SK-N-SH (cell line): ENCODE data around the gene KRT71. TPM values are rescaled to one million over a fixed set of nuclear protein-coding genes. Genes with fewer than 3 reads are reported as not detected.

Experiments used
- CTCF ChIA-PET: fragments of 300-600, 350-600 bp; formaldehyde crosslinking; extraction: SDS; loops from one replicate; lab custom pipeline; 2021; lab: Yijun Ruan, JAX
- POLR2A ChIA-PET: fragments of 350-600 bp; sonication (Branson Sonifier 250); formaldehyde crosslinking; extraction: SDS; loops from one replicate; lab custom pipeline; 2020; ENCODE audit warnings: antibody characterized with exemption, inconsistent platforms; lab: Yijun Ruan, JAX
- DNase-seq: peaks from one replicate; pipeline ENCODE4 v3.0.0; 2012
- H2AFZ ChIP-seq: fragments of 200-600 bp; sonication (generic); 2 replicates; pipeline ENCODE4 v1.8.1; 2016; ENCODE audit warnings: antibody characterized with exemption, mild to moderate bottlenecking, low read depth
- H3F3A ChIP-seq: fragments of 200-600 bp; sonication (generic); replicated peaks from 2 replicates; pipeline ENCODE3; 2016; ENCODE audit warnings: antibody characterized with exemption, mild to moderate bottlenecking; ENCODE audit not compliant: insufficient read depth
- H3K27ac ChIP-seq, 2 experiments: fragments of 200-500 bp in 1 of 2; fragments of 200-600 bp in 1 of 2; sonication (Bioruptor generic) in 1 of 2; sonication (generic), shearing (Covaris generic) in 1 of 2; 2 replicates each; pipeline versions ENCODE4 v1.5.1 to v1.6.1; 2014 to 2016; ENCODE audit warnings: low read depth in 2 of 2, inconsistent platforms in 1 of 2, low read length in 1 of 2, mild to moderate bottlenecking in 1 of 2, mixed read lengths in 1 of 2
- H3K27me3 ChIP-seq: fragments of 200-600 bp; sonication (generic), shearing (Covaris generic); 2 replicates; pipeline ENCODE4 v1.6.1; 2016; ENCODE audit warnings: mixed run types; ENCODE audit not compliant: insufficient read depth
- H3K36me3 ChIP-seq, 2 experiments: fragments of 200-500 bp in 1 of 2; fragments of 200-600 bp in 1 of 2; sonication (Bioruptor generic) in 1 of 2; sonication (generic) in 1 of 2; replicated peaks in 1 of 2; 2 replicates each; pipeline versions ENCODE3 to v1.5.1; 2014 to 2016; ENCODE audit warnings: low read length in 1 of 2, mild to moderate bottlenecking in 1 of 2; ENCODE audit not compliant: insufficient read depth in 2 of 2, control insufficient read depth in 1 of 2
- H3K4me1 ChIP-seq, 2 experiments: fragments of 200-500 bp in 1 of 2; fragments of 200-600 bp in 1 of 2; sonication (Bioruptor generic) in 1 of 2; sonication (generic), shearing (Covaris generic) in 1 of 2; 2 replicates each; pipeline versions ENCODE4 v1.5.1 to v1.6.1; 2014 to 2016; ENCODE audit warnings: low read depth in 1 of 2, low read length in 1 of 2, mixed run types in 1 of 2; ENCODE audit not compliant: insufficient read depth in 2 of 2, control insufficient read depth in 1 of 2
- H3K4me2 ChIP-seq: fragments of 200-600 bp; sonication (generic), shearing (Covaris generic); 2 replicates; pipeline ENCODE4 v1.6.1; 2017; ENCODE audit warnings: mixed run types
- H3K4me3 ChIP-seq, 2 experiments: fragments of 200-500 bp in 1 of 2; fragments of 200-600 bp in 1 of 2; sonication (Bioruptor generic) in 1 of 2; sonication (generic), shearing (Covaris generic) in 1 of 2; 2 replicates each; pipeline versions ENCODE4 v1.5.1 to v1.8.1; 2014 to 2016; ENCODE audit warnings: low read depth in 2 of 2, inconsistent platforms in 1 of 2, low read length in 1 of 2, mild to moderate bottlenecking in 1 of 2, mixed read lengths in 1 of 2, moderate library complexity in 1 of 2
- H3K79me2 ChIP-seq: fragments of 200-600 bp; sonication (generic); 2 replicates; pipeline ENCODE4 v1.8.1; 2017; ENCODE audit warnings: mild to moderate bottlenecking; ENCODE audit not compliant: insufficient read depth
- H3K9ac ChIP-seq: fragments of 200-600 bp; sonication (generic); 2 replicates; pipeline ENCODE4 v1.6.1; 2017; ENCODE audit warnings: mixed run types
- H3K9me2 ChIP-seq: fragments of 200-600 bp; sonication (generic); 2 replicates; pipeline ENCODE4 v1.6.1; 2017; ENCODE audit warnings: mixed run types
- H3K9me3 ChIP-seq: fragments of 200-600 bp; sonication (generic); 2 replicates; pipeline ENCODE4 v1.6.1; 2017; ENCODE audit warnings: mixed run types, mild to moderate bottlenecking, moderate library complexity
- H4K20me1 ChIP-seq: fragments of 200-600 bp; sonication (generic); 2 replicates; pipeline ENCODE4 v1.6.1; 2017; ENCODE audit warnings: mild to moderate bottlenecking, mixed run types; ENCODE audit not compliant: insufficient read depth
- CHD2 ChIP-seq: fragments of 150-350 bp; IDR thresholded peaks from 2 replicates; pipeline ENCODE4 v1.6.1; 2018; ENCODE audit warnings: low read length; ENCODE audit not compliant: partially characterized antibody
- ELF1 ChIP-seq: IDR thresholded peaks from 2 replicates; pipeline ENCODE4 v1.4.0; 2012
- EP300 ChIP-seq, 2 experiments: IDR thresholded peaks; 2 replicates each; pipeline versions ENCODE4 v1.4.0 to v1.6.1; 2012; ENCODE audit warnings: borderline replicate concordance in 1 of 2, low read depth in 1 of 2, low read length in 1 of 2
- EZH2phosphoT487 ChIP-seq: fragments of 200-600 bp; sonication (generic); IDR thresholded peaks from 2 replicates; pipeline ENCODE4 v1.6.1; 2017; ENCODE audit warnings: low read depth, mixed run types, mild to moderate bottlenecking, antibody characterized with exemption, moderate library complexity, borderline replicate concordance
- FOXJ3 ChIP-seq: sonication (generic); formaldehyde crosslinking; IDR thresholded peaks from 2 replicates; pipeline ENCODE4 v1.5.1; 2020; ENCODE audit warnings: mild to moderate bottlenecking, missing genetic modification reagents
- FOXM1 ChIP-seq: IDR thresholded peaks from 2 replicates; pipeline ENCODE4 v1.4.0; 2012; ENCODE audit warnings: low read depth, mild to moderate bottlenecking
- GABPA ChIP-seq: IDR thresholded peaks from 2 replicates; pipeline ENCODE4 v1.4.0; 2012; ENCODE audit warnings: low read depth, mild to moderate bottlenecking
- GATA2 ChIP-seq: sonication (generic); formaldehyde crosslinking; IDR thresholded peaks from 2 replicates; pipeline ENCODE4 v1.5.0; 2020; ENCODE audit warnings: mild to moderate bottlenecking, missing genetic modification reagents
- JUND ChIP-seq: IDR thresholded peaks from 2 replicates; pipeline ENCODE4 v1.4.0; 2012
- MEF2A ChIP-seq: IDR thresholded peaks from 2 replicates; pipeline ENCODE4 v1.4.0; 2012; ENCODE audit warnings: low read depth, borderline replicate concordance
- NFIC ChIP-seq: IDR thresholded peaks from 2 replicates; pipeline ENCODE4 v1.4.0; 2012; ENCODE audit warnings: borderline replicate concordance
- PBX3 ChIP-seq: IDR thresholded peaks from 2 replicates; pipeline ENCODE4; 2012
- POLR2AphosphoS5 ChIP-seq: IDR thresholded peaks from 2 replicates; pipeline ENCODE4 v1.6.1; 2012; ENCODE audit warnings: low read depth, low read length
- RCOR1 ChIP-seq: fragments of 150-350 bp; IDR thresholded peaks from 2 replicates; pipeline ENCODE4 v1.6.1; 2017; ENCODE audit warnings: antibody characterized with exemption, low read length
- RFX5 ChIP-seq: IDR thresholded peaks from 2 replicates; pipeline ENCODE4 v1.6.1; 2012; ENCODE audit warnings: mild to moderate bottlenecking, improper control_type of control experiment, low read length
- RXRA ChIP-seq: IDR thresholded peaks from 2 replicates; pipeline ENCODE4 v1.4.0; 2012; ENCODE audit warnings: low read depth, mild to moderate bottlenecking, borderline replicate concordance
- TEAD4 ChIP-seq: IDR thresholded peaks from 2 replicates; pipeline ENCODE4 v1.4.0; 2012; ENCODE audit warnings: mild to moderate bottlenecking, borderline replicate concordance; ENCODE audit not compliant: insufficient read depth
- USF2 ChIP-seq: fragments of 150-350 bp; IDR thresholded peaks from 2 replicates; pipeline ENCODE4 v1.6.1; 2017; ENCODE audit warnings: antibody characterized with exemption, low read length, low read depth, borderline replicate concordance
- YY1 ChIP-seq: IDR thresholded peaks from 2 replicates; pipeline ENCODE4 v1.4.0; 2012; ENCODE audit warnings: low read depth, mild to moderate bottlenecking
- ZBTB33 ChIP-seq: IDR thresholded peaks from 2 replicates; pipeline ENCODE4 v1.4.0; 2012; ENCODE audit warnings: low read depth, borderline replicate concordance
- WGBS: methylation state at CpG from one replicate; pipeline ENCODE4 v1.1.6; 2017; ENCODE audit warnings: low lambda C conversion rate; 5-methylcytosine and 5-hydroxymethylcytosine counted together
- polyA plus RNA-seq, 3 experiments: library from polyadenylated mRNA; depleted of rRNA; stranded (reverse); fragments of >200 nt; gene quantifications; 2 replicates each; pipeline ENCODE4 v1.2.3, GENCODE V29; 2012

The KRT71 gene
- polyA plus RNA-seq, 1 of the 3 experiments (the other 2 are of a cell fraction): not detected

- TF ChIP-seq EP300 (IDR thresholded peaks at IDR 0.05; ENCODE audit: borderline replicate concordance in 1 of 2, low read depth in 1 of 2, low read length in 1 of 2): no peak
- no peak for TF ChIP-seq MEF2A
- no peak for TF ChIP-seq POLR2AphosphoS5
Measured at GRCh38 chr12:52585066-52585465, 32.1 kb upstream of the KRT71 start (continued).

DNA sequence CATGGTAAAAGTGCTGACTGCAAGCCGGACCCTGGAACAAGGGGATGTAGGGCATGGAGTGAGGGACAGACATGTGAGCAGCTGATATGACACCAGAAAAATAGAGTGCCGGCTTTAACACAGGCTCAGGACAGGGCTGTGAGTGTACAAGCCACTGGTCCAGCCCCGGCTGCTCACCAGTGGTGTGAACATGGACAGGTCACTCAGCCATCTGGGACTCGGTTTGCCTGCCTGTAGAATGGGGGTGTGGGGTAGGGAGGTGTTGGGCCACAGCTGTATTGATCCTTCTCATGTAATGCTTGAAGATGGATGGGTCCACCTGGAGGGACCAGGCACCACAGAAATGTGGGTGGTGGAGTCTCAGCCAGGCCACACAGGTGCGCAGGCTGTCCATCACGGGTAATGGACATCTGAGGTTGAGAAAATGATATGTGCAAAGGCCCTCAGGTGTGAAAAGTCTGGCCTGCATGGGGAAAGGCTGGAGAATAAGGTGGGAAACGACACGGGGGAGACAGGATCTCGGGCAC is 31.3 kb upstream of the KRT71 start:
- CTCF ChIA-PET: interaction anchor here (0.8 to 7.6 kb wide), 9 partner anchors 10 to 397 kb away, joined by 3 to 76 read pairs (median 6); partner anchors contain the start of gene KRT74
- Histone ChIP-seq H3K4me3 (no peak overlapping the region), H3F3A (no peaks in the 10 kb centered on the region), H3K4me2 (no peak overlapping the region), H3K9me2 (no peaks in the 10 kb centered on the region), H2AFZ (no peak overlapping the region), H4K20me1 (no peaks in the 10 kb centered on the region), H3K9ac (no peak overlapping the region), H3K9me3 (no peaks in the 10 kb centered on the region), H3K27ac (no peak overlapping the region), H3K27me3 (peaks cover 41% of the 10 kb centered on the region), H3K36me3 (no peaks in the 10 kb centered on the region)
- WGBS: 26% methylated on average over 9 of the region's 9 CpGs
- TF ChIP-seq FOXJ3 (no peak), GABPA (no peak), GATA2 (no peak), TEAD4 (no peak), ELF1 (no peak), PBX3 (no peak), NFIC (no peak), CHD2 (no peak), USF2 (no peak), ZBTB33 (no peak), YY1 (no peak), RXRA (no peak), JUND (no peak), RCOR1 (no peak), FOXM1 (no peak), RFX5 (no peak), EZH2phosphoT487 (no peak)
- TF ChIP-seq, all 33 proteins: peak for 0
- DNase-seq: no peak
- H3K4me1 ChIP-seq: no peaks in the 10 kb centered on the region
- no peaks in the 10 kb centered on the region for H3K79me2 ChIP-seq
- POLR2A ChIA-PET: no interaction called here
